DND-41 (cell line): Measurements from ENCODE around the gene ZNF689.

Source experiments
- ATAC-seq: fragments of 200-7000 bp; cut with Tn5 transposase; 3 replicates; pipeline ENCODE4 v1.9.1; 2021; ENCODE audit warnings: low read depth; ENCODE audit not compliant: insufficient read depth
- DNase-seq: peaks from one replicate; pipeline ENCODE4 v3.0.0-alpha.2; 2020
- H2AFZ ChIP-seq: 2 replicates; pipeline ENCODE4 v1.6.0; 2012; ENCODE audit warnings: low read depth, low read length
- H3K27ac ChIP-seq: 2 replicates; pipeline ENCODE4 v1.5.1; 2012; ENCODE audit warnings: low read length, inconsistent platforms
- H3K27me3 ChIP-seq: fragments of 200-600 bp; sonication (generic); 2 replicates; pipeline ENCODE4 v1.6.0; 2012; ENCODE audit warnings: low read length, mild to moderate bottlenecking, inconsistent platforms; ENCODE audit not compliant: insufficient read depth, poor library complexity
- H3K36me3 ChIP-seq: 2 replicates; pipeline ENCODE4 v1.5.1; 2012; ENCODE audit warnings: low read length, inconsistent platforms; ENCODE audit not compliant: insufficient read depth
- H3K4me1 ChIP-seq: 2 replicates; pipeline ENCODE4 v1.5.1; 2012; ENCODE audit warnings: mild to moderate bottlenecking, low read length; ENCODE audit not compliant: insufficient read depth
- H3K4me2 ChIP-seq: 2 replicates; pipeline ENCODE4 v1.6.0; 2012; ENCODE audit warnings: mild to moderate bottlenecking, moderate library complexity, low read length, inconsistent platforms; ENCODE audit not compliant: insufficient read depth
- H3K4me3 ChIP-seq, 2 experiments: fragments of 200-600 bp in 1 of 2; shearing (Covaris generic) in 1 of 2; 2 replicates each; pipeline ENCODE4 v1.5.1; 2012 to 2016; ENCODE audit warnings: inconsistent platforms in 2 of 2, low read length in 2 of 2, mild to moderate bottlenecking in 2 of 2, low read depth in 1 of 2, moderate library complexity in 1 of 2
- H3K79me2 ChIP-seq: 2 replicates; pipeline ENCODE4 v1.6.0; 2012; ENCODE audit warnings: low read length, inconsistent platforms; ENCODE audit not compliant: insufficient read depth
- H3K9ac ChIP-seq: 2 replicates; pipeline ENCODE4 v1.6.0; 2012; ENCODE audit warnings: low read depth, mild to moderate bottlenecking, inconsistent platforms, low read length, moderate library complexity
- H3K9me3 ChIP-seq: 2 replicates; pipeline ENCODE4 v1.5.1; 2012; ENCODE audit warnings: low read length, moderate library complexity, mild to moderate bottlenecking, inconsistent platforms; ENCODE audit not compliant: insufficient read depth, severe bottlenecking
- H4K20me1 ChIP-seq: 2 replicates; pipeline ENCODE4 v1.6.0; 2012; ENCODE audit warnings: low read length; ENCODE audit not compliant: insufficient read depth
- CTCF ChIP-seq: IDR thresholded peaks from 2 replicates; pipeline ENCODE4 v1.5.1; 2012; ENCODE audit warnings: borderline replicate concordance, low read length, moderate library complexity, mild to moderate bottlenecking; ENCODE audit not compliant: poor library complexity, severe bottlenecking; ENCODE audit errors: extremely low read depth
- EZH2 ChIP-seq: IDR thresholded peaks from 3 replicates; pipeline ENCODE4 v1.6.1; 2012; ENCODE audit warnings: borderline replicate concordance, low read depth, mild to moderate bottlenecking, moderate library complexity, low read length, inconsistent platforms; ENCODE audit not compliant: severe bottlenecking

The ZNF689 gene

GRCh38 chr16:30609926-30610839, at the start of gene ZNF689:
Gene ZNF689 (minus strand): TSS chr16:30610389. CDS start chr16:30610041, 348 bp downstream.
- Histone ChIP-seq H3K4me2 (peak within 1 kb of the TSS; percentile 85), H2AFZ (peak within 1 kb of the TSS; percentile 83), H4K20me1 (no peaks in the 10 kb centered on the region), H3K79me2 (peaks cover 37% of the 10 kb centered on the region), H3K9ac (peak within 1 kb of the TSS; percentile 86), H3K27ac (peak within 1 kb of the TSS; percentile 94), H3K4me1 (peaks cover 31% of the 10 kb centered on the region), H3K9me3 (no peaks in the 10 kb centered on the region), H3K27me3 (no peaks in the 10 kb centered on the region), H3K36me3 (peaks cover 32% of the 10 kb centered on the region), H3K4me3 (peak within 1 kb of the TSS; percentile 71 to 92)
- TF ChIP-seq CTCF = peak; percentile 23
- no peak for TF ChIP-seq EZH2
- DNase-seq (peak; percentile 97), ATAC-seq (peak; percentile 92)

GRCh38 chr16:30658731-30659506, 48.7 kb upstream of the ZNF689 start:
- Histone ChIP-seq H3K4me2 (peak overlapping the region; percentile 87), H3K36me3 (peaks cover 71% of the 10 kb centered on the region), H4K20me1 (peaks cover 35% of the 10 kb centered on the region), H2AFZ (peak overlapping the region; percentile 74), H3K27ac (peak overlapping the region; percentile 99), H3K27me3 (no peaks in the 10 kb centered on the region), H3K4me3 (peak overlapping the region; percentile 78 to 82), H3K9me3 (no peaks in the 10 kb centered on the region), H3K79me2 (peaks cover 50% of the 10 kb centered on the region), H3K4me1 (peaks cover 63% of the 10 kb centered on the region), H3K9ac (peak overlapping the region; percentile 80)
- peak; percentile 97 for DNase-seq
- no peak for TF ChIP-seq EZH2
- peak; percentile 35 for TF ChIP-seq CTCF
- no peak; the same call in 1 of the 3 replicates for ATAC-seq

- Histone ChIP-seq H4K20me1 (peaks cover 27% of the 10 kb centered on the region), H3K4me3 (peak within 1 kb of the TSS; percentile 78 to 82), H2AFZ (peak within 1 kb of the TSS; percentile 91), H3K9me3 (no peaks in the 10 kb centered on the region), H3K27ac (peak within 1 kb of the TSS; percentile 99), H3K4me2 (peak within 1 kb of the TSS; percentile 87), H3K9ac (peak within 1 kb of the TSS; percentile 80), H3K36me3 (peaks cover 70% of the 10 kb centered on the region), H3K79me2 (peaks cover 42% of the 10 kb centered on the region), H3K4me1 (peaks cover 56% of the 10 kb centered on the region), H3K27me3 (no peaks in the 10 kb centered on the region)
- DNase-seq = peak; percentile 100
- peak; percentile 76 for ATAC-seq
- TF ChIP-seq EZH2 = no peak
- TF ChIP-seq CTCF = peak; percentile 96
These were observed 47.9 kb upstream of the ZNF689 start, which contains the start of gene FBRS for GRCh38 chr16:30657866-30658730. Gene FBRS (plus strand): TSS chr16:30658431. CDS start chr16:30659519, 1,088 bp downstream.
